ENCODE results near the gene APOL3. TPM values are rescaled to one million over a fixed set of nuclear protein-coding genes. Genes with fewer than 3 reads are reported as not detected.

Gene APOL3
- total and polyA plus RNA-seq, 2 donors (not counting 3 experiments of a cell fraction or from before 2014, with no cell fraction given), result 17.9 to 36.9 TPM

GRCh38 chr22:36129071-36129470 lies 31.5 kb downstream of the APOL3 start:
- Histone ChIP-seq H3K79me2 (ENCODE audit: control insufficient read depth, insufficient read depth, low read length) (no peaks in the 10 kb centered on the region), H3K4me1 (ENCODE audit: control insufficient read depth, extremely low read depth, insufficient read depth, low read length) (no peaks in the 10 kb centered on the region), H3K4me2 (ENCODE audit: insufficient read depth, low read length) (no peak overlapping the region), H3K9ac (replicated peaks; ENCODE audit: extremely low read depth, insufficient read depth, low read length) (no peak overlapping the region), H2AFZ (ENCODE audit: low read depth, low read length) (no peak overlapping the region), H3K36me3 (ENCODE audit: control insufficient read depth in 2 of 2, extremely low read depth in 1 of 2, insufficient read depth in 2 of 2, low read length in 2 of 2) (no peaks in the 10 kb centered on the region), H3K4me3 (replicated peaks in 1 of 3; ENCODE audit: insufficient read depth in 1 of 3, low read depth in 1 of 3, low read length in 3 of 3) (no peak overlapping the region), H3K27ac (ENCODE audit: insufficient read depth, low read depth, low read length) (no peak overlapping the region), H3K9me1 (replicated peaks; ENCODE audit: control insufficient read depth, extremely low read depth, insufficient read depth, low read length) (no peaks in the 10 kb centered on the region), H3K27me3 (ENCODE audit: control insufficient read depth in 2 of 2, insufficient read depth in 2 of 2, low read length in 2 of 2) (peaks cover 22 to 23% of the 10 kb centered on the region in 2 experiments), H3K9me3 (replicated peaks; ENCODE audit: control insufficient read depth, insufficient read depth, low read length) (no peaks in the 10 kb centered on the region), H4K20me1 (replicated peaks; ENCODE audit: control insufficient read depth, extremely low read depth, insufficient read depth, low read length) (no peaks in the 10 kb centered on the region)
- dilution Hi-C loops (cut with MboI; ENCODE audit: extremely low pct_ligation_motif_present, low sequenced_read_pairs), result no loop called here
- intact Hi-C loops (cut with micrococcal nuclease), result loop anchor here (10.0 kb wide), 1 partner anchor 374 kb away; no protein-coding TSS in a partner anchor
- DNase-seq (ENCODE audit: low read depth, low spot score) (no peak), FAIRE-seq (no peak)
- no TSS peak for BruUV-seq (replicated peaks)
- TF ChIP-seq EZH2 (IDR thresholded peaks at IDR 0.05; ENCODE audit: borderline replicate concordance, low read depth, low read length, severe bottlenecking) (no peak), MYC (IDR thresholded peaks at IDR 0.05; ENCODE audit: low read depth, low read length) (no peak)
- POLR2A ChIA-PET, result no interaction called here
- CTCF ChIA-PET, result interaction anchor here (0.8 to 1.1 kb wide), 2 partner anchors 63 to 357 kb away, joined by 3 read pairs; no protein-coding TSS in a partner anchor

DNA sequence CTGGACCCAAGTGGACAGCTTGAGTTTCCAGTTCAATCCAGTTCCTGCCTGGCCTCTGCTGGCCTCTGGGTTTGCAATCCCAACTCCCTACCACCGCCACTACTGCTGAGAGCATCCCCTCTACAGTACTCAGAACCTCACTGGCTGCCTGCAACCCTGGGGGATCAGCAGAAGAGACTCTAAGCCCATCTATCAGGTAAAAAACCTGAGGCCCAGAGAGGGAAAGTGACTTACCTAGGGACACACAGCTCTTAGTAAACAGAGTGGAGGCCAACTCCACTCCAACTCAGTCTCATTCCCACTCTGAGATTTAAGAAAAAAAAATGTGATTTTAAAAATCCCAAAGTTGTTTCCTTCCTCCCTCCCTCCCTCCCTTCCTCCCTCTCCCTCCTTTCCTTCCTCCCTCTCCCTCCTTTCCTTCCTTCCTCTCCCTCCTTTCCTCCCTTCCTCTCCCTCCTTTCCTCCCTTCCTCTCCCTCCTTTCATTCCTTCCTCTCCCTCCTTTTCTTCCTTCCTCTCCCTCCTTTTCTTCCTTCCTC lies 34.5 kb downstream of the APOL3 start:
- BruUV-seq (replicated peaks), result no TSS peak
- DNase-seq (ENCODE audit: low read depth, low spot score), result no peak
- Histone ChIP-seq H3K4me3 (replicated peaks in 1 of 3; ENCODE audit: insufficient read depth in 1 of 3, low read depth in 1 of 3, low read length in 3 of 3) (no peak overlapping the region), H3K27ac (ENCODE audit: insufficient read depth, low read depth, low read length) (no peak overlapping the region), H3K9me3 (replicated peaks; ENCODE audit: control insufficient read depth, insufficient read depth, low read length) (no peaks in the 10 kb centered on the region), H3K4me1 (ENCODE audit: control insufficient read depth, extremely low read depth, insufficient read depth, low read length) (no peaks in the 10 kb centered on the region), H3K9ac (replicated peaks; ENCODE audit: extremely low read depth, insufficient read depth, low read length) (no peak overlapping the region), H3K79me2 (ENCODE audit: control insufficient read depth, insufficient read depth, low read length) (no peaks in the 10 kb centered on the region), H2AFZ (ENCODE audit: low read depth, low read length) (no peak overlapping the region), H3K4me2 (ENCODE audit: insufficient read depth, low read length) (no peak overlapping the region), H3K36me3 (ENCODE audit: control insufficient read depth in 2 of 2, extremely low read depth in 1 of 2, insufficient read depth in 2 of 2, low read length in 2 of 2) (no peaks in the 10 kb centered on the region), H3K9me1 (replicated peaks; ENCODE audit: control insufficient read depth, extremely low read depth, insufficient read depth, low read length) (no peaks in the 10 kb centered on the region), H3K27me3 (ENCODE audit: control insufficient read depth in 2 of 2, insufficient read depth in 2 of 2, low read length in 2 of 2) (peaks cover 9 to 11% of the 10 kb centered on the region in 2 experiments), H4K20me1 (replicated peaks; ENCODE audit: control insufficient read depth, extremely low read depth, insufficient read depth, low read length) (no peaks in the 10 kb centered on the region)
- no peak for FAIRE-seq
- POLR2A ChIA-PET, result no interaction called here
- CTCF ChIA-PET, result interaction anchor here (1.1 to 3.1 kb wide), 6 partner anchors 11 to 360 kb away, joined by 3 to 30 read pairs (median 5); no protein-coding TSS in a partner anchor
- dilution Hi-C loops (cut with MboI; ENCODE audit: extremely low pct_ligation_motif_present, low sequenced_read_pairs), result no loop called here
- TF ChIP-seq FOS (IDR thresholded peaks at IDR 0.05; ENCODE audit: borderline replicate concordance, insufficient read depth, low read length) (no peak), JUN (IDR thresholded peaks at IDR 0.05; ENCODE audit: borderline replicate concordance, insufficient read depth, insufficient read length, low read depth) (no peak), POLR2A (IDR thresholded peaks at IDR 0.05; ENCODE audit: low read depth, low read length) (no peak), POLR2AphosphoS5 (IDR thresholded peaks at IDR 0.05; ENCODE audit: insufficient read depth, low read depth, low read length) (no peak)
- TF ChIP-seq, protein P1, sequence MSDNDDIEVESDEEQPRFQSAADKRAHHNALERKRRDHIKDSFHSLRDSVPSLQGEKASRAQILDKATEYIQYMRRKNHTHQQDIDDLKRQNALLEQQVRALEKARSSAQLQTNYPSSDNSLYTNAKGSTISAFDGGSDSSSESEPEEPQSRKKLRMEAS (IDR thresholded peaks at IDR 0.05; ENCODE audit: insufficient read depth, insufficient read length), result no peak
- intact Hi-C loops (cut with micrococcal nuclease), result loop anchor here (10.0 kb wide), 1 partner anchor 371 kb away; no protein-coding TSS in a partner anchor

All from endothelial cell of umbilical vein (primary cell).